Measurements from ENCODE around the gene SERTAD2.

SERTAD2 gene

GRCh38 chr2:64665709-64666108 lies 12.0 kb upstream of the SERTAD2 start:
- no peak for TF ChIP-seq CTCF (conservative IDR thresholded peaks at IDR 0.05; ENCODE audit: low read length)
- no peak overlapping the region for H3K4me3 ChIP-seq (ENCODE audit: low read length)
- no peak for DNase-seq (ENCODE audit: low read depth)

GRCh38 chr2:64663402-64663801 lies 9.7 kb upstream of the SERTAD2 start:
- no peak overlapping the region for H3K4me3 ChIP-seq (ENCODE audit: low read length)
- no peak for TF ChIP-seq CTCF (conservative IDR thresholded peaks at IDR 0.05; ENCODE audit: low read length)
- DNase-seq (ENCODE audit: low read depth): no peak

GRCh38 chr2:64661741-64662169 lies 8.0 kb upstream of the SERTAD2 start:
- H3K4me3 ChIP-seq (ENCODE audit: low read length): no peak overlapping the region
- no peak for DNase-seq (ENCODE audit: low read depth)
- no peak for TF ChIP-seq CTCF (conservative IDR thresholded peaks at IDR 0.05; ENCODE audit: low read length)

GRCh38 chr2:64659252-64659651 lies 5.5 kb upstream of the SERTAD2 start:
- no peak overlapping the region for H3K4me3 ChIP-seq (ENCODE audit: low read length)
- DNase-seq (ENCODE audit: low read depth): no peak
- no peak for TF ChIP-seq CTCF (conservative IDR thresholded peaks at IDR 0.05; ENCODE audit: low read length)

GRCh38 chr2:64658269-64658668 lies 4.6 kb upstream of the SERTAD2 start:
- no peak for TF ChIP-seq CTCF (conservative IDR thresholded peaks at IDR 0.05; ENCODE audit: low read length)
- no peak for DNase-seq (ENCODE audit: low read depth)
- H3K4me3 ChIP-seq (ENCODE audit: low read length): no peak overlapping the region

- no peak overlapping the region for H3K4me3 ChIP-seq (ENCODE audit: low read length)
- no peak for DNase-seq (ENCODE audit: low read depth)
- no peak for TF ChIP-seq CTCF (conservative IDR thresholded peaks at IDR 0.05; ENCODE audit: low read length)
These were observed 3.7 kb upstream of the SERTAD2 start for GRCh38 chr2:64657411-64657810.

- TF ChIP-seq CTCF (conservative IDR thresholded peaks at IDR 0.05; ENCODE audit: low read length): no peak
- H3K4me3 ChIP-seq (ENCODE audit: low read length): no peak overlapping the region
- no peak for DNase-seq (ENCODE audit: low read depth)
These were observed 2.7 kb upstream of the SERTAD2 start for GRCh38 chr2:64656379-64656778.
